D721Med (cell line): ENCODE measurements around the gene RPL35A.
"Not testable (repeated sequence)": the region's sequence is repeated elsewhere in the genome, so short reads cannot be mapped to it uniquely, and the experiment has no call there.

Experiments used
- DNase-seq: peaks from one replicate; pipeline ENCODE4 v3.0.0; 2011; ENCODE audit warnings: low spot score; ENCODE audit not compliant: insufficient read length
- FAIRE-seq: peaks from 2 replicates; lab custom pipeline; 2011; peaks lifted over from hg19 to GRCh38; lab: Jason Lieb, UNC
- CTCF ChIP-seq: IDR thresholded peaks from 2 replicates; pipeline ENCODE4 v1.5.1; 2012; ENCODE audit warnings: mild to moderate bottlenecking, control low read depth; ENCODE audit not compliant: insufficient read depth; ENCODE audit errors: missing control alignments

RPL35A gene

DNA sequence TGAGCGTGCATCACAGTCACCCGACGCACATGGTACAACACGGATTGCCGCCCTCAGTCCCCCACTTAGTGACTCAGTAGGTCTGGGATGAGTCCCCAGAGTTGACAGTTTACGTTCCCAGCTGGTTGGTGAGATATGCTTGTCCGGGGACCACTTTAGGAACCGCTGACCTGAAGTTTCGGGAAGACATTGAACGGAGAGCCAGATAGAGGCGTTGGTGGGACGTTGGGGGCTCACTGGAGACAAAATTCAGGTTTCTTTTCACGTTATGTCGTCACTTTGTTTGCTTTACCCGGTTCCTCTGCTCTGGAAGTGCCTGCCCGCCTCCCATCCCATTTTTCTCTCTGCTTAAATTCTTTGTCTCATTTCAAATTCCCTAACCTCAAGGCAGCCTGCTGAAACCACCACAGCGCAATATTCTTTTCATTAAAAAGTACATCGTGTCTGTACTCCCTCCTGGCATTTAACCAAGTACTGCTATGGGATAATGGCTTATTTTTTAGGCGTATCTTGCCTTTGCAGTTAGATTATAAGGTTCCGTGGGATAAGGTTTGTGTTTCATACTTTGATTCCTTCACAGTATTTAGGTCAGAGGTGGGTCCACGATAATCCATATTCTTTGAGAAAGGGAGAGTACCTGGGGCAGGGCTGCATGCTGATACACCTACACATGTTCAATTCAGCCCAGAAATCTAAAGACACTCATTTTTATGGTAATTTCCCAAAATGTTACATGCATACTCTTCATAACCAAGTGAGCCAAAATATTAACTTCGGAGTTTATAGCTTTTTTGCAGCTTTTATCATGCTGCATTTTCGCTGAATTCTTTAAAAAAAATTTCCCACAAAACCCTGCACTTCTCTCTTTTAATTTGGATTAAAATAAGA is 10.9 kb downstream of the RPL35A start:
- DNase-seq (no peak), FAIRE-seq (no peak)
- TF ChIP-seq CTCF, result no peak

DNA sequence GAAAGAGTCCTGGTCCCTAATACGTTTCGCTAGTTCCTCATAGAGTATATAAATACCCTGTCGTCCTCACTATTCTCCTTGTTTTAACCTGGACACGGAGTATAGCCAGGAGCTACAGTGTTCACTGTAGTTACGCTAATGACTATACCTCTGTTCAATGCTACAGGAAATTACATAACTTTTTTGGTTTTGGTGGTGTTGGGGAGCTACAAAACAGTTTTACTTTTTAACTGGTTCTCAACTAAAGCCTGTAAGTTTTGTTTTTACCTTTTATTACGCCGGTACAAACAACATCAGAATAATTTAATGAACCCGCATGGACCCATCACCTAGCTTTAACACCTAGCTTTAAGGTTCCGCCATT is 11.6 kb downstream of the RPL35A start:
- no peak for FAIRE-seq

DNA sequence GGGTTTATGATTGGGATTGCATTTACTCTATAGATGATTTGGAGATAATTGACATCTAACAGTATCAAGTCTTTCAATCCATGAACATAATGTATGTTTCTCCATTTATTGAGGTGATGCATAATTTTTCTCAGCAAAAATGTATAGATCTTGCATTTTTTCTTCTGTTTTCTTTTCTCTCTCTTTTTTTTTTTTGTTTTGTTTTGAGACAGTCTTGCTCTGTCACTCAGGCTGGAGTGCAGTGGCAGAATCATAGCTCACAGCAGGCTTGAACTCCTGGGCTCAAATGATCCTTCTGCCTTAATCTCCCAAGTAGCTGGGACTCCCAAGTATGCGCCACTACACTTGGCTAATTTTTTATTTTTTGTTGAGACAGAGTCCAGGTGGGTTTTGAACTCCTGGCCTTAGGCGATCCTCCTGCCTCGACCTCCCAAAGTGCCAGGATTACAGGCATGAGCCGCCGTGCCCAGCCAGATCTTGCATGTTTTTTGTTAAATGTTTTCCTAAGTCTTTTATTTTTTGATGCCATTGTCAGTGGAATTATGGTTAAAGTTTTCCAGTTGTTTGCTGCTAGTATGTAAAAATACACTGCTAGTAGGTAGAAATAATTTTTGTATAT is 13.1 kb downstream of the RPL35A start:
- no peak for TF ChIP-seq CTCF
- no peak for FAIRE-seq
- no peak for DNase-seq

More for the DNA sequence above, 11.6 kb downstream of the RPL35A start:
- no peak for DNase-seq
- TF ChIP-seq CTCF, result no peak

DNA sequence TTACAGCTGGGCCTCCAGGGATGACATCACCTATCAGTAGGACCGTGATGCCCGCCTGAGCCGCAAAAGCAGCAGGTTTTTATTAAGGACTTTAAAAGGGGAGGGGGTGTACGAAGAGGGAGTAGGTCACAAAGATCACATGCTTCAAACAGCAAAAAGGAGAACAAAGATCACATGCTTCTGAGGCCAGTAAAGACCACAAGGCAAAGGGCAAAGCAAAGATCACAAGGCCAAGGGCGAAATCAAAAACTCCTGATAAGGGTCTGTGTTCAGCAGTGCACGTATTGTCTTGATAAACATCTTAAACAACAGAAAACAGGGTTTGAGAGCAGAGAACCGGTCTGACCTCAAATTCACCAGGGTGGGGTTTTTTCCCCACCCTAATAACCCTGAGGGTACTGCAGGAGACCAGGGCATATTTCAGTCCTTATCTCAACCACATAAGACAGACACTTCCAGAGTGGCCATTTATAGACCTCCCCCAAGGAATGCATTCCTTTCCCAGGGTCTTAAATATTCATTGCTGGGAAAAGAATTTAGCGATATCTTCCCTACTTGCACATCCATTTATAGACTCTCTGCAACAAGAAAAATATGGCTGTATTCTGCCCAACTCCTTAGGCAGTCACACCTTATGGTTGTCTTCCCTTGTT is 17.5 kb downstream of the RPL35A start:
- DNase-seq, FAIRE-seq: not testable (repeated sequence)

GRCh38 chr3:197970588-197970987 is 20.6 kb downstream of the RPL35A start:
- TF ChIP-seq CTCF, result no peak
- DNase-seq, result no peak

GRCh38 chr3:197974016-197974415 is 24.0 kb downstream of the RPL35A start:
- DNase-seq (no peak), FAIRE-seq (no peak)
- TF ChIP-seq CTCF, result no peak

More at GRCh38 chr3:197970588-197970987, 20.6 kb downstream of the RPL35A start:
- no peak for FAIRE-seq

DNA sequence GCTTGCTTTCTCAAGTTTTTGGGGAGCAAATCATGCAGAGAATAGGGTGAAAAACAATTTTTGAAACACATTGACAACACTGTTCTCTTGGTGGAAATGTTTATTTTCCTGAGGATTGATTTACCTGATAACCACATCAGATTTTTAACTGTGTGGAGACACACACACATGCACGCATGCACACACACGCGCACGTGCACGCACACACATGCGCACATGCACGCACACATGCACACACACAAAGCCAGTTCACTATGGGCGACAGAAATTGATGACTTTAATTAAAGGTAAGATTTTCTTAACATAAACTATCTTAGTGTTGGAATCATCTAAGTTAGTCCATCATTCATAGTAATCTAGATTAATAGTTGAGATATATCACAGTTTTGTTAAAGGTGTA is 25.3 kb downstream of the RPL35A start:
- DNase-seq (no peak), FAIRE-seq (no peak)
- TF ChIP-seq CTCF, result no peak
